HG02763 (cell line): ENCODE measurements around the gene RAP2A.
A peak's percentile ranks its signal among the peaks of the same experiment; 100 is the strongest.

ENCODE experiments used
- ATAC-seq: cut with Tn5 transposase; IDR thresholded peaks from one replicate; pipeline ENCODE4 v1.9.1; 2021; ENCODE audit warnings: mild to moderate bottlenecking, moderate library complexity; ENCODE audit not compliant: unreplicated experiment

RAP2A gene

DNA sequence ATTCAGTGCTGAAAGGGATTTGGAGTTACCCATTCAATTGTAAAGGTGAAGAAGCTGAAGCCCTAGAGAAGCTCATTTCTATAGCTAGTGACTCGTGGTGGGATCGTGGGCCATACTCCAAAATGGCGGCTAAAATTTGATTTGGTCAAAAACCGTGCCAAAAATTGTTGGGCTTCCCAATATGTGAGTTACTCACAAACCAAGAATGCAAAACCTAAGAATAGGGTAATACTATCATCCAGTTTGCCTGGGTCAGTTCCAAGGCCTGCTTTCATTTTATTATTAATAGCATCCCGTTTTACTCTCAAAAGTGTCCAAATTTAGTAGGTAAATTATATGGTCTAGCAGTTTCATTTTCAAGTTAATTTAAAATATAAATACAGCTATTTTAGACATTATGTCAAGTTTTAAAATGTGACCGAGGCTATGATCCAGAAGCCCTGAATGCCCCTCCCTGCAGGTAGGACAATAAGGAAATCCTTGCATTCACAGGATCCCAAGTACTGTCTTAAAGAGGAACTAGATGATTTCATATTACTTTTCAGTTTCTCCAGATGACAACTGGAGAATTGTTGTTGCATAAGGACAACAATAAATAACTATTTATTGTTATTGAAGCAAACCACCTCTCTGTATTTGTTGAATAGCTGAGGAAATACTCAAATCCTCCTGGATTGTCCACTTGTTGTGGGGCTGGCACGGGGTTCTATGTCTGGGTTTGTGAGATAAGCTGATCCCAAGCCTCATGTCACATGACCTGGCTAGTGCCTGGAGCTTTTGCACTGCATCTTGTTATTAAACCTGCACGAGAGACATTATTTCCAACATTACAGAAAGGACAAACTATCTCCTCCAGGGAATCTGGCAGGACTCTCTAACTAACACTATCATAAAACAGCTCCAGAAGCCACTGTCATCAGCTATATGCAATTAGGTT is 11.6 kb upstream of the RAP2A start:
- ATAC-seq: no peak

DNA sequence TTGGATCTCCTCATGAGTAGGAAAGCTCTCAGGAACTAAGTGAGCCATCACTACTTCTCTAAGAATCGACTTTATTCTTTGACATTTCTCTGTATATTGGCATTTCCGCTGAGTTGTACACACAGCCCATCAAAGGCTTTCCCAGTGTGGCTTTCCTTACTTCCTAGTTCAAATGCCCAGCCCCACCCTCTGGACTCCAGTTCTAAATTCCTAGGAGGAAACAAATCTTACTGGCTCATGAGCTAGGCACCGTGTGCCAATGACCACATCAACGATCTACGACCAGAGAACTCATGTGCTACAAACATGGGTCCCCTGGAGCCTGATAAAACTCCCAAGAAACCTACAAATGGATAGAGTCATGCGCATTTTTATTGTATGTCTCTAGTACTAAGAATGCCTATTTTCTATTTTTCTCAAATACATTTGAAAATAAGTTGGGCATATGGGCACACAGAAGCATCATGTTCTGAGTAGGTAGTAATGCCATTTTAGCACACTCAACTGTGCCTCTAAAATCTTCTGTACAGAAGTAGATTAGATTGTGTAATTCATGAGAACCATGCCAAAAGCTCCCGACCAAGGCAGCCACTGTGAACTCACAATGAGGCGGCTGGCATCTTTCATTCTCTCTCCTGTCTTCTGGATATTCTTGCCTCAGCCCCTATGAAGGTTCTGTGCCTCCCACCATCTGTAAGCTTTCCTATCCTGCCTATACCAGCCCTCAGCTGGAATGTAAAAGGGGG is 10.5 kb upstream of the RAP2A start:
- no peak for ATAC-seq

DNA sequence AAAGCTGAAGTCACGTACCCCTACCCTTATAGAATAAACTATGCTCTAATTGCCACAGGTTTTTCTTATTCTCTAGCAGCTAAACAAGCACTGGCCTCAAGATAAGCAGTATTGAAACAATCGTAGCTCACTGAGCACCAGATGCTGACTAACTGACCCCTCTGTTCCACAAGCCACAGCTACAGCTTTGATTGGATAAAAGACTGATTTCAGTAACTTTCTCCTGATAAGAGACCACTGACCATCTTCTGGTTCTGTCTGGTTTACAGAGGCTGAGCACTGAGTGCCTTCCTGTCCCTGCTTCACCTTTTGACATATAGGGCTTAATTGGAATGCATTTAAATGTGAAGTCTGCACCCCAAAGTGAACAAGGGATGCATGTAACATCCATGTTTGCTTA is 8.4 kb upstream of the RAP2A start:
- ATAC-seq: no peak

DNA sequence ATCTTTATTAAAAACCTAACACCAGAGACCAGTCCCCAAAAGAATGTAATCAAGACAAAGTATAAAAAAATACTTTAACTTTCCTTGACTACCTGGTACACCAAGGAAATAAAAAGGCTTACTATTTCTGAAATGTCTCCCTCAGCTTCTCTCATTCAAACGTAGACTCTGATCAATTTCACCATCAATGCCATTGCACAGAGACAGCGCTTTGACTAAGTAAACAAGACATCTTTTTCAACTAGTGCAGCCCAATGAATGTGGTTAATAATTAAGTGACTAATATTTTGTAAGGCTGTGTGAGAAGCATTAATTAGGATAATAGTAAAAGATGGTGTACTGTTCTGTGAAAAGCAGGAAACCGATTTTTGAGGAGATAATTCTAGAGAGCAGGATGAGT is 7.3 kb upstream of the RAP2A start:
- no peak for ATAC-seq

DNA sequence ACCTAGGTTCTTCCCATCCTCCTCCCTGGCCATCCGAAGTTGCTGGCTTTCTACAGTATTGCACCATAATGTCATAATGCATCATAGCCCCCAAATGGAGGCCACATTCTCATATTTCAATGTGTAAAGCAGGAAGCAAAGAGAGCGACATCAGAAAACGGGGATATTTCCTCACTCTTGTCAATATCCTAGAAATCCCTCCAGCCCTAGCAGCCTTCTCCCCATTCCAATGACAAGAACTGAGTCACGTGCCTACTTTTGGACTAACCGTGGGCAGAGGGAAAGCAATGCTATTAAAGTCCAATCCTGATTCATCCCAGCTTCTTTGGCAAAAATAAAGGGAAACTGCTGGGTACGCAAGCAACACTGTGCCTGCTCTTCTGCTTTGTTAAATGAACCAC is 4.3 kb upstream of the RAP2A start:
- no peak for ATAC-seq

DNA sequence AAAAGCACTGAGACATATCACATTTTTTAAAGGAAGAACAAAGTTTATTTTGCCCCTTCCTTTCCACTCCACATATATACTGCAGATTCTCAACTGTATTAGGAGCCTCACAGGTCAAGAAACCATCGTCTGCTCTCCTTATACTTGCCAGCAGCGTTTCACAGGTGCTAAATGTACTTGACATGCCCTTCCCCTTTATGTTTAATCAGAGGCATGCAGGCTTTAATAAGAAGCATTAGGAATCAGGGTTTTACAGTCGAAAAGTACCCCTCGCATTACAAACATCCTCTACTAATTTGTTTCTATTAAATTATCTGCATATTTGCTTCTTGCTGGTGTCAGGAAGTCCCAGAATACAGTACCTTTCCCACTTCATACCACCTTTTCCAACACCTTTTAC is 3.7 kb upstream of the RAP2A start:
- ATAC-seq: no peak

DNA sequence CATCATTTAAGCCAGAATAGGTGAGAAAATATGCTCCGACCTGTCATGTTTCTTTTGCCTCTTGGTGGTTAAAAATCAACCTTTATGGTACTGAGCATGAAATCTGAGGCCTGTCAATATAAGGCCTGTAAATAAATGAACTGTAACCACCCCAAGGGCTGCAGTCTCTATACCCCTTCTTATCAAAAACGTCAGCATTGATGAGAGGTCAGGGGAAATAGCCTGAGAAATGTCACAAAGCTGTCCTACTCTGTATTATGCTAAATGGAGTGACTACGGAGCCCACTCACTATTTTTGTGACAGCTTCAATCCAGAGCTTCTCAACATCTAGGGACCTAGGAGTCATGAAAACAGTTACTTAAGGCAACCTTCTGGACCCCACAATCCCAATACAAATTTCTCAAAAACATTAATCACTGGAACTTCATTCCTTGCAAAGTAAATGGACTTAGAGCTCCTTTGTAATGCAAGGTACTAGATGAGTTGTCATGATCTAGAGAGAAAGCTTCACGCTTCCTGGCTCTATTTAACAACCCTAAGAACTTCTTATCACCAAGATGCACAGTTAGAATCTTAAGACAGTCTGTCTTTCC is 2.7 kb upstream of the RAP2A start:
- no peak for ATAC-seq

DNA sequence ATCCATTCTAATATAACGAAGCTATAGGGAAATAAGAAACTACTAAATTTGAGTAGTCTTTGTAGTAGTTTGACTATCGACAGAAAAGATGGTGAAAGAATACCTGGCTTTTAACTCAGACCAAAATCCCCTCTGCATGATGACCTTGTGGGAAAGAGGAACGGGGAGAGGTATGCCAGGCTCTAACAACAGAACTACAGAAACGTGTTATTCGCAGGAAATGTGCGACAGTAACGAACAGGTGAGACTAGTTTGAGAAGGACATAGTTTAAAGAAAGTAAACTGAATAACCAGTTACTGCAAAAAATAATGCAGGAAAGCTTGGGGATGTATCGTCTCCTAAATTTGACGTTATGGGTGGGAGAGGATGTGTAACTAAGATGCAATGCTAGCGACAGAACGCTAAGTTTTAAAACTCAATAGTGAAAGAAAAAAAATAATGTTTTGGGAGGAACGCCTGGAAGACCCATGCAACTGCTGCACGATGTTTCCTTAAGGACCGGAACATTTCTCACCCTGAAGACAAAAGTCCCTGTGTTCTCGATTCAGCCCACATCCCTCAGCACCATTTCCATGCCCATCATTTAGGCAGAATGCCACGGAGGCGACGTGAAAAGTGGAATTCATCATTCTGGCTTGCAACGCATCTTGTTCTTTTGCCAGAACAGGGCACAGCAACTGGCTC is 1.6 kb upstream of the RAP2A start:
- ATAC-seq: no peak

DNA sequence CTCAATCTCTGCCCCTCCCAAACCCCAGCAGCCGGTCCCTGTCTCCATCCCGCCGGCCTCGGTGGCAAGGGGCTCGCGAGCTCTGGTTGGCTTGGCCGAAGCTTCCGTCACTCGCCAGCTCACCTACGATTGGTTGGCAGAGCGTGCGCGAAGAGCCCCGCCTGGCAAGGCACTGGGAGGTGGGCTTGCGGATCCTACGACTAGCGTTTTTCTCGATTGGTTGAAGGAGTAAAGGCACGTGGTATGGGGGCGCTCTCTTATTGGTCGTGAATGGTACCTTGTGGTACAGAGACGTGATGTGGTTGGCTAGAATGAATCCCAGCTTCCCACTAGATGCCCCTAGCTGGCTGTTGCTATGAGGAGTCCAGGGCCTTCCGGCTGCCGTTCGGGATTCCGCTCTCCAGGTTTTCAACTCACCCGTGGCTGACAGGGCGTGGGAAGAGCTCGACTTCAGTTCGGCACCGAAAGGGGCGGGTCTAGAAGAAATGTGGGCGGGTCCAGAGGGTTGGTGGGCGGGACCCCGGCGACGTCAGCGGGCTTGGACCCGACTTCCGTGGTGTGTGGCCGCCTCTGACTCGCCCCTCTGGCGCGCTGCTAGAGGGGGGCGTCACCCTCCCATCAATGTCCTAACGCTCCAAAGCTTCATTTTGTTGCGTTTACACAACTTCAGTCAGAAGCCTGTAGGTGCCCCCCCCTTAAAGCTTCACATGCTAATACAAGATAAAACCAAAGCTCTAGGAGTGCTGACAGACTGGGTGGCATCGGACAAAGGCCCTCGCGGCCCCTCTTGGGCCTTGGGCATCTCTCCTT is 847 bp upstream of the RAP2A start:
- ATAC-seq: peak; percentile 75

DNA sequence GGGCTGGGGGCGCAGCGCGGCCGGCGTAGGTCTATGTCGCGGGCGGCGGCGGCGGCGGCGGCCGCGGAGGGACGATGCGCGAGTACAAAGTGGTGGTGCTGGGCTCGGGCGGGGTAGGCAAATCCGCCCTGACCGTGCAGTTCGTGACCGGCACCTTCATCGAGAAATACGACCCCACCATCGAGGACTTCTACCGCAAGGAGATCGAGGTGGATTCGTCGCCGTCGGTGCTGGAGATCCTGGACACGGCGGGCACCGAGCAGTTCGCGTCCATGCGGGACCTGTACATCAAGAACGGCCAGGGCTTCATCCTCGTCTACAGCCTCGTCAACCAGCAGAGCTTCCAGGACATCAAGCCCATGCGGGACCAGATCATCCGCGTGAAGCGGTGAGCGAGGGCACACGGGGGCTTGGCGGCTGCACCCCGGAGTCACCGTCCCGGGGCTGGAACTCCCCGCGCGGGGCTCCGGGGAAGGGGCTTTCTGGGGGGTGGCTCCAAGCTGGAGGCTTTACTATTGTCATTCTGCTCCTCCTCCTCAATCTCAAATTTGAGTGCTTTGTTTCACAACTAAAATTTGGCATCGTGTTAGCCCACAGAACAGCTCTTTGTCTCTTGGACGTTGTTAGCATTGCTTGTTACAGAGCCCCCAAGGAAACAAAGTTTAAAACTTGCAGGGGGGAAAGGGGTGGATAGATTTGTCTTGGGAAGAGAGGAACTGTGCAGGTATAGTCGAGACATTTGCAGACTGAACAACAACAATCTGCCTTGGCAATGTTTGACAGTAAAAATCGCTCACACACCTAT is 630 bp downstream of the RAP2A start:
- ATAC-seq: peak; percentile 0

DNA sequence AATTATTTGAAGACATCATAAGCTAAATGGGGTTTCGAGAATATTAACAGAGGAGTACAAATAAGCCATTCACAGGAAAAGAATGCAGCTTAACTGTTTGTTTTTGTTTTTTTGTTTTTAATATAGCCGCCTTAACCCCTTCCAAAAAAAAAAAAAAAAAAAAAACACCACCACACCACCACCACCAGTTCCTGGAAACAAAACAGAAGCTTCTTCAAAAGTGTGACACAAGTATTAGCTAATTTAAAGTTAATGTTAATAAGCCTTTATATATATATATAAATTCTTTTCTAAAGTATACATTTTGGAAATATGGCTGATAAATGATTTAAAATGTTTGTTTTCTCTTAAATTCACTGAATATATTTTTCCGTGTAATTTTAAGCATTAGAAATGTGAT is 1.4 kb downstream of the RAP2A start:
- no peak for ATAC-seq

DNA sequence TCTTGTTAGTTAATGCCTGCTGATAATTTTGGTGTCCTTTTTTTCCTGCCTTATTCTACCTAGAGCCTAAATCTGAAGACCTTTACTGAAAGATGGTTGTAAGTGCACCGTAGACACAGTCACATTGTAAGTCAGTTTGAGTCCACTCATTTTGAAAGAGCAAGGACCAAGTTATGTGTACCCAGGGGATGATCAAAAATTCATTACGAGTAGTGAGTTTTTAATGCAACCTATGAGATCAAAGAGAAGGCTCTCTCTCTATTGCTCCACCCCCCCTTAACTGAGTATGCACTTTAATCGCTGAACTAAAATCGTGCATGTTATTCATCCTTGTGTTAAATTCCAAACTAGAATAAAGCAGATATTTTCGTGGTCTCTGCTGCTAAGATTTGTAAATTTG is 1.8 kb downstream of the RAP2A start:
- ATAC-seq: no peak

DNA sequence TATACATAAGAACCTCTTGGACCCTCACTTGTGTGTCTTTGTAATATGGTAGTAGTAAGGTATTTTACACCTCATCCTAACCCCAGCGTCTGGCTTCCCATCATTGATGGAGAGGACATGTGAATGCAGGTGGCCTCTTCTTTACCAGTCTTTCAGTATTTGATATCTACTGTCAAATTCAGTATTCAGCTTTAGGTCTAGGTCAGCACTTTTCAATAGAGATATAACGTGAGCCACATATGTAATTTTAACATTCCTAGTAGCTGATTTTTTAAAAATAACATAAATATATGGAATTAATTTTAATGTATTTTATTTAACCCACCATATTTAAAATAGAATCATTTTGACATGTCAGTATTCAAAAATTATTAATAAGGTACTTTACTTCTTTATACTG is 2.9 kb downstream of the RAP2A start:
- no peak for ATAC-seq

DNA sequence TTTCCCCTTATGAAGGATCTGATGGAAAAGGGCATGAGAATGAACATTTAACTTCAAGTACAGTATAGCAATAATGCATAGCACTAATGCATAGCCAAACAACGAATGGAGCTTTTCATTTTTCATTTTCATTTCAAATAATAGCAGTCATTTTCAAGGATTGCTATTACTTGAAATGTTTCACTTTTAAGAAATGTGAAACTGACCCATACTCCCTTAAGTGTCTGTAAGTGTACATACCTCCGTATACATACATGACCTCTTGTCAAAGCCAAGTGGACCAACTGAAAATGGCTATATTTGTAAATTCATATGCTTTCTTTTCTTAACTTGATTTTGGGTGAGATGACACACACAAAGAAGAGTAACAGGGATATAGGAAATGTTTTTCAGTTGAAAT is 3.8 kb downstream of the RAP2A start:
- no peak for ATAC-seq

DNA sequence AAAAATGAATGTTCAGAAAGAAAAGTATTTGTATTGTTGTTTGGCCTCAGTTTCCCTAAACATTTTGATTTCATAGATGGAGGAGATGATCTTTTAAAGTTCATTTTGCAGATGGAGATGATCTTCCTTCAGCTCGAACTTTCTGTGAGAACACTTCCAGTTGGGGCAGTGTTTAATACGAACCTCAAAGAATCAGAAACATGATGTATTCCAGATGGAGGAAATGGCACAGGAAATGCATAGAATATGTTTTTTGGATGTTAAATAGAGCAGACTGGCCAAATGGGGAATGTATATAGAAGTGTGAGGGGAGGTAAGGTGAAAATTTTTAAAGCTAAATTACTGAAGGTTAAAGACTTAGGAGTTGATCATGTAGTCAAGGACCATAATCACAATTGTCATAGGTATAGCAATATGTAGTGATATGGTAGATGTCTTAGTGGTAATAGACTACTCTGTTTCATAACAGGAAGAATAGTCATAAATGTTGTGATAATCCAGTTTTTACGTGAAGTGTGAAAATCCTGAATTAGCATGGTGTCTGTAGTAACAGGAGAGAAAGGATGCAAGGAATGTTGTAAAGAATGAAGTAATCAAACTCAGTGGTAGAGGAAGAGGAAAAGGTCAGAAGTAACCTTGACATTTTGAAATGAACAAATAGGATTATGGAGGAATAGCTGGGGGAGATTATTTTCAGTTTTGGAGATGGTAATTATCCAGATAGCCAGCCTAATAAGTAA is 5.1 kb downstream of the RAP2A start:
- ATAC-seq: no peak

DNA sequence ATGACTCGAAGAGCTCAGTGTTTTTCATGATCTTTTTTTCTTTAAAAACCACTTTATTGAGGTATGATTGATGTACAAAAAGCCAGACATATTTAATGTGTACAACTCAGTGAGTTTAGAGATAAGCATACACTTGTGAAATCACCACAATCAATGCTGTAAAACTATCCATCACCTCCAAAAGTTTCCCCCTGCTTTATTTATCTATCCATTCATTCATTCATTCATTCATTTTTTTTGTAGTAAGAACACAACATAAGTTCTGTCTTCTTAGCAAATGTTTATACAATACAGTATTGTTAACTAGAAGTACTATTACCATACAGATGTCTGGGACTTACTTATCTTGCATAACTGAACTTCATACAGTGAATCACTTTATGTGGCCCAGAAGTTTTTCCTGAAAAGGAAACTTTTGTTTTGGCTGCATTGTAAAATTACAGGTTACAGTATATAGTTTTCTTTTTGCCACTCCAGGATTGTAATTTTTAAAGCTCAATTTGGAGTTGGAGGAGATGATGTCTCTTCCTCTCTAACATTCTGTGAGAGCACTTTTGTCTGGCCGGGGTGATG is 6.7 kb downstream of the RAP2A start:
- no peak for ATAC-seq

DNA sequence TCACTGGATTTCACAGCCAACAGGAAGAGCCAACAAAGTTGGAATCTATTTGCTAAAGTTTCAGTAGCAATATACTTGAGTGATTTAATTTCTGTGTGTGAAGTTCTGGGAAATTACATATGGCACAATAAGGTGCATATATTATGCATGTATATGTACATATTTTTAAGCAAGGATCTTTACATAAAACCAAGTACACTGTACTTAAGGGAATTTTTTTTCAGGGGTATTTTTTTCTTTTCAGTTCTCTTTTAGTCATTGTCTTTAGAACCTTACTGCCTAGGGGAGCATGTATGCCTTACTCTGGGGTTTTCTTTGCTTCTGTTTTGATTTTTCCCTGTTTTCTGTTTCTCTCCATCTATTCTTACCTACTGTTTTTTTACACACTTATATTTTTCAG is 7.4 kb downstream of the RAP2A start:
- peak; percentile 51 for ATAC-seq

DNA sequence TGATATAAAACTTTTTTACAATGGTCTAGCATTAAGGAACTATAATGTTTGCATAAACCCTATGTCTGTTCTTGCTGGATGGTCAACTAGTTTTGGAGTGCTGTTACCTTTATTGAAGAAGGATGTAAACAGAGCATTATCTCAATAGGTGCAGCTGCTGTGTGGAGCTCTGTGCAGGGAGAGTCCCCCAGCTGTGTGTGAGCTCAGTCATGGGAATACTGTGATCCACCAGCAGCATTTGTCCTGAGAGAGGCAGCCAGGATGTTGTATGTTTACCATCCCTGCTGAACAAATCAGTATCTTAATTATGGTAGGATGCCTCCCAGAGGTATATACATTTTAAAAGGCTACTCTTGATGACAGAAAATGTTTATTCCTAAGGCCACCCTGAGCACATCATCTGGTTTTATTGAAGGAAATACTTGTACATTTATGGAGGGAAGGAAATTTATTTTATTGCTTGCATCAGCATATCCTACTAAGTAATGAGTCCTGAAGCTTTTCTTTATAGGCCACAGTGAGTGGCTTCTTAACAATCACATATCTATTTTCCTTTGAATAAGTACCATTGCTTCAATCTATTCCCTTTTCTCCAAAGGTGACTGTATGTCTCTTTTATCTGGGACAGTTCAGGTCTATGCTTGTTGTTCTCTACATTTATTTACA is 11.7 kb downstream of the RAP2A start:
- no peak for ATAC-seq
